Measurements from ENCODE around the gene PRAMEF26.
"Not testable (repeated sequence)": the region's sequence is repeated elsewhere in the genome, so short reads cannot be mapped to it uniquely, and the experiment has no call there.

Gene PRAMEF26

GRCh38 chr1:13155909-13156308 lies at the start of gene PRAMEF26:
Gene PRAMEF26, minus strand, starts transcription at chr1:13156009. Its CDS starts 2,914 bp downstream, at chr1:13153095.
- DNase-seq (ENCODE audit: low spot score) = not testable (repeated sequence)

DNA sequence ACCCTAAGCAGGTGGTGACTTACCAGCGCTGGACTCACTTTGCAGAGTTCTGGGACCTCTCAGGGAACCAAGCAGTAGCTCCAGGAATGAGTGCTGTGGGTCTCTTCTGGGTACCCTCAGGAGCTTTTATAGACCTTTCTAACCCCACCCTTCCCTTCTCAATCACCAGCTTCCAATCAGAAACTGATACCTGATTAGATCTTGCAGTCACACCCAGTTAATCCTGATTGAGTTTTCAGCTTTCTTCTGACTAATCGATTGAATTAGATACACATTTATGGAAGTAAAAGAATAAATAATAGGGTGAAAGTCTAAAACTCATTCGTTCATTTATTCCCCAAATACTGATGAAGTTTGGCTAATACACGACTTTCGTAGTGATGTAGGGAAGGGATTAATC lies 45.5 kb upstream of the PRAMEF26 start, which contains the start of gene PRAMEF13:
TSS of gene PRAMEF13 (minus strand) at position 101 of the 400 bp plus-strand sequence. CDS start 1,820 bp downstream, outside the sequence.
- DNase-seq (ENCODE audit: low spot score) = not testable (repeated sequence)

DNA sequence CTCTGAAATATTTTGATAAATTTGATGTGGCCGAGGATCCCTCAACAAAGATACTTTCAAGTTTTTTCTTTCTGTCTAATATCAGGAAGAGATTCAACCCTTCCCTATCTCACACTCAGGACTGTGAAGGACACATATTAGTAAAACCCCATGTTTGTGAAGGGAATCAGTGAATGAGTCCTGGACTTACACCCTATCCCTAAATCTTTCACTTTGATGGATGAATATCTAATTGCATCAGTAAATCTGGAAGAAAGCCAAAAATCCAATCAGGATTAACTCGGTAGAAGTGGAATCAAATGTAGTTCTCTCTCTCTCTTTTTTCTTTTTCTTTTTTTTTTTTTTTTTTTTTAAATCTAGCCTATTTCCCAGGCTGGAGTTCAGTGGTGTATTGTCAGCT lies 15.7 kb upstream of the PRAMEF26 start, which contains the start of gene PRAMEF9:
TSS of gene PRAMEF9 (plus strand) at position 301 of the 400 bp plus-strand sequence. CDS start 3,433 bp downstream, outside the sequence.
- not testable (repeated sequence) for DNase-seq (ENCODE audit: low spot score)

GRCh38 chr1:13165531-13165930 lies 9.7 kb upstream of the PRAMEF26 start, which contains the start of gene HNRNPCL4:
Gene HNRNPCL4, minus strand, starts transcription at chr1:13165631. Its CDS starts 164 bp downstream, at chr1:13165467.
- not testable (repeated sequence) for DNase-seq (ENCODE audit: low spot score)

GRCh38 chr1:13116754-13117153 lies 39.1 kb downstream of the PRAMEF26 start, which contains the start of gene HNRNPCL2:
Gene HNRNPCL2, minus strand, starts transcription at chr1:13116854. Its CDS starts 454 bp downstream, at chr1:13116400.
- DNase-seq (ENCODE audit: low spot score) = not testable (repeated sequence)
